Measurements from ENCODE around the gene WDR4.

DNA sequence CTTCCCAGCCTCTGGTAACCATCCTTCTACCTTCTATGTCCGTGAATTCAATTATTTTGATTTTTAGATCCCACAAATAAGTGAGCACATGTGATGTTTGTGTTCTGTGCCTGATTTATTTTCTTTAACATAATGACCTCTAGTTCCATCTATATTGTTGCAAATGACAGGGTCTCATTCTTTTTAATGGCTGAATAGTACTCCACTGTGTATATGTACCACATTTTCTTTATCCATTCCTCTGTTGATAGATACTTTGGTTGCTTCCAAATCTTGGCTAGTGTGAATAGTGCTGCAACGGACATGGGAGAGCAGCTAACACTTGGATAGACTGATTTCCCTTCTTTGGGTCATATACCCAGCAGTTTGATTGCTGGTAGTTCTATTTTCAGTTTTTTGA, 51.8 kb downstream of the WDR4 start:
- TF ChIP-seq ZNF274 (IDR thresholded peaks at IDR 0.05; ENCODE audit: low read depth, low read length) (no peak), SUZ12 (IDR thresholded peaks at IDR 0.05; ENCODE audit: extremely low read depth, insufficient read depth, insufficient read length) (no peak)
